HG03097 (cell line): ENCODE data around the gene FGD3.

ENCODE experiments used
- ATAC-seq: cut with Tn5 transposase; IDR thresholded peaks from one replicate; pipeline ENCODE4 v1.9.1; 2021; ENCODE audit not compliant: unreplicated experiment, low FRiP score

Gene FGD3

GRCh38 chr9:92954049-92954861, 6.9 kb downstream of the FGD3 start:
- ATAC-seq, result no peak

DNA sequence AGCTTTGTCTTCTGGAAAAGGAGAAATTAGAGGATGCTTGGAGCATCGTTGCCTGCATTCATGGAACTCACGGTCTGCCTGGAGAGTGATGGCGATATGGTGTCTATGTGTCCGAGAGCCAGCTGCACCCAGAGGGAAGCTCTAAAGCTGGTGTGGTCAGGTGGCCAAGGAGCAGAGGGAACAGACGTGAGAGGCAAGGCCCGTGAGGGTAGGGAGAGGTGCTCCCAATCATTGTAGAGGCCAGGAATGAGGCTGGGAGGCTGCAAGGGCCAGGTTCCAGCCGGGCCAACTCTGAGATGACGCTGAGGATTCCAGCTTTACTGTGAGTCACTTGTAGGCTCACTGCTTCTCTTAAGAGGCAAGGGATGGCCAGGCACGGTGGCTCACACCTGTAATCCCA, 7.6 kb downstream of the FGD3 start:
- ATAC-seq, result no peak

DNA sequence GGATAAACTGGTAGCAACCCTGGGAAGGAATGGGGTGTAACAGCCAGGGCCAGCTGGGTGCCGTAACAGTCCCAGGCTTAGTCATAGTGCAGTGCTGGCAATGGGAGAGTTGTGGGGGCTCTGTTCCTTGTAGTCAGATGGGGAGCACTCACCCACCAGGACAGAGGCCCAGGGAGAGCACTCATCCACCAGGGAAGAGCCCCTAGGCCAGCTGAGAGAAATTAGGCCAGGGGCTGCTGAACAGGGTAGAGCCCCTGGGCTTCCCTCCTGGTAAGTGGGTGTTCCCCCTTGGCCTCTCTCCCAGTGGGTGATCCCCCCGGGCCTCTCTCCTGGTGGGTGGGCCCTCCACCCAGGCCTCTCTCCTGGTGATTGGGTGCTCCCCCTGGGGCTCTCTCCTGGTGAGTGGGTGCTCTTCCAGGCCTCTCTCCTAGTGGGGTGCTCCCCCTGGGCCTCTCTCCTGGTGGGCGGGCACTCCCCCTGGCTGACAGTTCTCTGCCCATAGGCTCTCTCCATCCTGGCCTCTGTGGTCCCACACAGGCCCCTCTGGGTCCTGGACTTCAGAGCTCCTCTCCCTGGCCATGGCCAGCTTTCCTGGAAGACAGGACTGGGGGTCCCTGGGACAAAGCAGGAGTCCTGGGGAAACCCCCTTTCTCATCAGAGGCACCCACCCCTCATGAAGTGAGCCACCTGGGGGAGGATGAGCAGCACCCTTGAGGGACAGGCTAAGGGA, 13.4 kb downstream of the FGD3 start:
- ATAC-seq, result no peak

DNA sequence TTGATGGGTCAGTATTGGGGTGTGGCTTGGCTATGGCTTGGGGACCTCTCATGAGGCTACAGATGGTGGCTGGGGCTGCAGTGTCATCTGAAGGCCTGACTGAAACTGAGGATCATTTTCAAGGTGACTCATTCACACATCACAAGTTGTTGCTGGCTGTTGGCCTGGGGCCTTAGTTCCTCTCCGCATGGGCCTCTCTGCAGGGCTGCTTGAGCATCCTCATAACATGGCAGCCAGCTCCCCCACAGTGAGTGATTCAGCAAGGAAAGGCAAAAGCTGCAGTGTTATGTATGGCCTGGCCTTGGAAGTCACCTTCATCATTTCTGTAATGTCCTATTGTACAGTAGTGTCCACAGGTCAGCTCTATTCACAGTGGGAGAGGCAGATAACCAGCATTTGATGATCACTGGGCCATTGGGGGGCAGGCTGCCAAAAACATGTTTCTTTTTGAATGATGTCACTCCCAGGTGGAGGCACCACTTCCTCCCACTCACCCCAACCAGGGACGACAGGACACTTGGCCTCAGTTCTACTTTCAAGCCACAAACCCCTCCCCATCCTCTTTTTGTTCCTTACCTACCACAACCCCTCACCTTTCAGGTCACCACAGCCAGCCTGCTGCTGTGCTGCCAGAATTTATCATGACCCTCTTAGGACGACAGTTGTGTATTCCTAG, 14.4 kb downstream of the FGD3 start:
- no peak for ATAC-seq

DNA sequence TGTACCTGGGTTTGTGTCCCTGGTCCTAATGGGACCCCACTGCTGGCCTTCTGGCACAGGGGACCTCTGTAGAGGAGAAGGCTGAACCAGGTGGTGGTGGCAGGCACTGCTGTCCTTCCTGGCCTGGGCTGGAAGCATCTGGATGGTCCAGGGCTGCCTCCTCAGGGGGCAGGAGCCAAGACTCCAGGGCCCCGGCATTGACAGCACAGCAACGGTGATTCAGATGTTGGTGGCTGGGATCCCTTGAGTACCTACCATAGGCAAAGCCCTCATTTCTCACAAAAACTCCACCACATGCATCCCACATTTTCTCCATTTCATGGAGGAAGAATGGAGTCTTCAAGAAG, 15.0 kb downstream of the FGD3 start:
- ATAC-seq, result no peak

DNA sequence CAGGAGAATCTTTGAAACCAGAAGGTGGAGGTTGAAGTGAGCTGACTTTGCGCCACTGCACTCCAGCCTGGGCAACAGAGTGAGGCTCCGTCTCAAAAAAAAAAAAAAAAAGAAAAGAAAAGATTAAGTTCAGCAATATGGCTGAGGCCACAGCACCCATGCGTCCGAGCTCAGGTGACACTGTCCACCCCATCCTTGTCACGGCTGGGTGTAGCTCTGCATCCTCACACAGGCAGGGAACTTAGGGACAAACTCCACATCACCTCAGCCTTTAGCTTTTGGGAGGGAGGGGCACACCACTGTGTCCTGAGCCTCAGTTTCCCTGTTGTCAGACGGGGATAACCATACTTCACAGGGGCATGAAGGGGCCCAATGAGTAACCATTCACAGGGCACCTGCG, 15.5 kb downstream of the FGD3 start:
- no peak for ATAC-seq

- peak; percentile 79 for ATAC-seq
These were observed 16.7 kb downstream of the FGD3 start for GRCh38 chr9:92963831-92964606.

DNA sequence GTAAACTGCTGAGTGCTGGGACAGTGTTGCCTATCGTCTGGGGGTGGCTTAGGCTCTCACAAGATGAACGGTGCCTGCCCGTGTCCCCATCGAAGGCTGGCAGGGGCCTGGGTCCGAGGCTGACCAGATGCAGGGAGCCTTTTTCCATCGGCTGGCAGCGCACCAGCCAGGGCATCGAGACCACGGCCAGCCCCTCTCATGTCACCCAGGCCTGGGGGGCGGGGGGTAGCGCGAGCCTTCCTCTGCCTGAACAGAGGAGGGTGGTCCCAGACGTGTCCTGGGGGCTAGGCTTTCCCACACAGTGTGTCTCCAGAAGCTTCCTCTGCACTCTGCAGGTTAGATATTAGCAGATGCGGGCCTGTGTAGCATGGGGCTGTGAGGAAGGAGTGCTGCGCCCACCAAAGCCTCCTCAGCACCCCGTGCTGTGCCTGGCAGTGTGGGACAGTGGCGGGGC, 17.3 kb downstream of the FGD3 start:
- peak; percentile 6 for ATAC-seq

GRCh38 chr9:92965061-92965758, 17.9 kb downstream of the FGD3 start:
- ATAC-seq, result no peak

DNA sequence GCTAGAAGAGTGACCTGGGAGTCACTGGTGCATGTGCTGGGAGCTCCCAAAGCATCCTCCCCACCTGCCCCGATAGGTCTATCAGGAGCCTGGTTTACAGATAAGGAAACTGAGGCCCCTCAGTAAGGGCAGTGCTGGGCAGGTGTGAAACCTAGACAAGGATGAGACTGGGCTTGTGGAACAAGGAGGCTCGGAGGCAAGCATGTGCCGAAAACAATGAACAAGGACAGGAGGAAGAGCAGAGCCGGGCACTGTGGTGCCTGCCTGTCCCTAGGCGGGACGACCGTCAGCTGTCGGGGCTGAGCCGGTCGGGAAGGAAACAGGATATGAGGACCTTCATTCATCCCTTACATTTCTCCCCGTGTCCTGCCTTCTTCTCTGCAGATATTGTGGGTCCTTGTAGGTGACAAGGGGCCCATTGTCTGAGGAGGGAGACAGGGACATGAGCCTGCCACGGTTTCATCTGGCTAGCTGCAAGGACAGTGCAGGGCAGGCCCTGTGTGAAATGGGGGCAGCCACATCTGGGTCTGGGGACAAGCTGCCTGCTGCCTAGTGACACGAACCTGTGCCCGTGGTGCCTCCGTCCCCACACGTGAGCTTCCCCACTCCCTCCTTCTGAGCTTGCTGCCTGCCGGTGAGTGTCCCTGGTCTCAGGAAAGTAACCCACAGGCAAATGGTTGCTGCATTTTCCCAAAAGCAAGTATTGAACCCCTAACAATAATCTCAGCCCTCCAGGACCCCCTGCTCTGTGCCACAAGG, 18.6 kb downstream of the FGD3 start:
- ATAC-seq, result no peak

DNA sequence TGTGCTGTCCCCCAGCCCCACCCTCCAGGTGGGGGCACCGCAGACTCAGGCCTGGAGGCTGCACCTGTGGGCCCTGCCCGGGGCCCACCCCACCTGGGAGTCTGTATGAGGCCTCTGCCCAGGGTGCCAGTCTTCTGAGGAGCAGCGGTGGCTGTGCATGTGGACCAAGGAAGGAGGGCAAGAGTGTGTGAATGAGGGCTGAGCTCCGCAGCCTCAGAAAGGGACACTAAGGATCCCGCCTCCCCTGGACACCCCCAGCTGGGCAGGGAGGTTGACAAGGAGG, 19.1 kb downstream of the FGD3 start:
- no peak for ATAC-seq

- ATAC-seq, result no peak
These were observed 20.8 kb downstream of the FGD3 start for GRCh38 chr9:92968081-92968480.

- ATAC-seq, result no peak
These were observed 22.5 kb downstream of the FGD3 start for GRCh38 chr9:92969516-92970466.

DNA sequence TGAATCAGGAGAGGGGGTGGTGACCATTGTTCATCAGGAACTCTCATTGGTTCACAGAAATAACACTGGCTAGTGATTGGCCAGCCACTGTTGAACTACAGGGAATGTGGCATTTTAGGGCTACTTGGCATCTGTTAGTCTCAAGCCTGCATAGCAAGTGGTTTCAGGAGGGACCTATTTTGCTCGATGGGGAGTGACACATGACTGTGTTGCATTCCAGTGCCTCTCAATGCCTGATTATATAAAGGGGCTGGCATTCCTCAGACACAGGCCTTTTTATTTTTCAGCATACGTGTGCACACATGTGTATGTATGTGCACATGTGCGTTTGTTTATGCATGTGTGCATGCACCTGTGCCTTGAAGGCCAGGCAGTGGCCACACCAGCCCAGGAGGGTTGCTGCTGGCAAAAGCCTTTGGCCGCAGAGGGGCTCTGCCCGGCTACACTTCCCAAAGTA, 23.2 kb downstream of the FGD3 start:
- ATAC-seq, result no peak

DNA sequence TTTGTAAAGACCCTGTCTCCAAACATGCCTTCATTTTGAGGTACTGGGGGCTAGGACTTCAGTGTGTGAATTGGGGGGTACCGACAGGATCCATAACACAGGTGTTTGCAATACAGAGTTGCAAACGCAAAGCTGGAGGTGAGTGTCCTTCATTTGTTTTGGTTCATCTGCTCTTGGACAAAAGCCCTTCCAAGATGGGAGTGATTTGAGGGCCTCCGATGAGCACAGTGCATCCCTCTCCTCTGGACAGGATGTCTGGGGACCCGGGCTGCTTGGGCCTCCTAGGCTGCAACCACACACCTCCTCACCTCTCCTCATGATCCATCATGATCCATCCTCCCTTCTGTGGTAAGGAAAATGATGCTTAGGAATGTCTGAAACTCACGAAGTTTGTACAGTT, 23.8 kb downstream of the FGD3 start:
- no peak for ATAC-seq

DNA sequence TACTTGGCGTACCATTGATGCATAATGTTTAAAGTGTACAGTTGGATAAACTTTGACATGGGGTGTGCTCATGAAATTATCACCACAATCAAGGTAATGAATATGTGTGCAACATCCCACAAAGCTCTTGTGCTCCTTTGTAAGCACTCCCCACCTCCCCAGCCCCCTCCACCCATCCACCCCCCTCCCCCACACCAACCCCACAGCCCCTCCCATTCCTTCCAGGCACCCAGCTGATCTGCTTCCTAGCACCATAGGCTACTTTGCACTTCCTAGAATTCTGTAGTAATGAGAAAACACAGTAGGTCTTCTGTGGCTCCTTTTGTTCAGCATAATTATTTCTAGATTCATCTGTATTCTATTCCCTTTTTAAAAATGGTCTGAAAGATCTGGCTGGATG, 24.5 kb downstream of the FGD3 start:
- ATAC-seq, result no peak

- no peak for ATAC-seq
These were observed 26.4 kb downstream of the FGD3 start for GRCh38 chr9:92973700-92974099.

- no peak for ATAC-seq
These were observed 26.9 kb downstream of the FGD3 start for GRCh38 chr9:92974161-92974661.
